SH-SY5Y (cell line): ENCODE measurements around the gene PLCG2.

ENCODE experiments used
- GATA2 ChIP-seq: IDR thresholded peaks from 2 replicates; pipeline ENCODE4 v1.6.1; 2011; ENCODE audit warnings: mild to moderate bottlenecking, low read depth, low read length
- GATA3 ChIP-seq: IDR thresholded peaks from 2 replicates; pipeline ENCODE4 v1.6.1; 2011; ENCODE audit warnings: low read depth, mild to moderate bottlenecking, low read length, moderate library complexity

PLCG2 gene

GRCh38 chr16:81770008-81770407, 9.1 kb upstream of the PLCG2 start:
- TF ChIP-seq GATA2 (no peak), GATA3 (no peak)

- TF ChIP-seq GATA3 (no peak), GATA2 (no peak)
Measured at GRCh38 chr16:81774348-81774747, 4.7 kb upstream of the PLCG2 start.

GRCh38 chr16:81775570-81775969, 3.5 kb upstream of the PLCG2 start:
- no peak for TF ChIP-seq GATA2
- no peak for TF ChIP-seq GATA3

- TF ChIP-seq GATA3 (no peak), GATA2 (no peak)
Measured at GRCh38 chr16:81778231-81778630, 860 bp upstream of the PLCG2 start.

- TF ChIP-seq GATA3 = no peak
- TF ChIP-seq GATA2 = no peak
Measured at GRCh38 chr16:81779536-81780320, 637 bp downstream of the PLCG2 start.

- TF ChIP-seq GATA2 = no peak
- no peak for TF ChIP-seq GATA3
Measured at GRCh38 chr16:81780350-81780749, 1.3 kb downstream of the PLCG2 start.

- TF ChIP-seq GATA2 (no peak), GATA3 (no peak)
Measured at GRCh38 chr16:81782236-81782635, 3.1 kb downstream of the PLCG2 start.

GRCh38 chr16:81784072-81784795, 5.1 kb downstream of the PLCG2 start:
- TF ChIP-seq GATA2 (no peak), GATA3 (no peak)

GRCh38 chr16:81785138-81785924, 6.2 kb downstream of the PLCG2 start:
- TF ChIP-seq GATA2 (no peak), GATA3 (no peak)

GRCh38 chr16:81786321-81786720, 7.2 kb downstream of the PLCG2 start:
- TF ChIP-seq GATA3 (no peak), GATA2 (no peak)

GRCh38 chr16:81786868-81787267, 7.8 kb downstream of the PLCG2 start:
- TF ChIP-seq GATA3 (no peak), GATA2 (no peak)

- no peak for TF ChIP-seq GATA2
- TF ChIP-seq GATA3 = no peak
Measured at GRCh38 chr16:81787659-81788058, 8.6 kb downstream of the PLCG2 start.

- TF ChIP-seq GATA3 = no peak
- no peak for TF ChIP-seq GATA2
Measured at GRCh38 chr16:81790277-81790676, 11.2 kb downstream of the PLCG2 start.

- TF ChIP-seq GATA2 (no peak), GATA3 (no peak)
Measured at GRCh38 chr16:81790830-81791435, 11.8 kb downstream of the PLCG2 start.
